GM12878 (cell line): ENCODE data around the gene CCSER2. TPM values are rescaled to one million over a fixed set of nuclear protein-coding genes. Genes with fewer than 3 reads are reported as not detected.

Source experiments
- ATAC-seq: fragments of 200-7000 bp; cut with Tn5 transposase; 3 replicates; pipeline ENCODE4 v1.9.1; 2020; ENCODE audit warnings: mild to moderate bottlenecking, moderate library complexity
- BruUV-seq: library from RNA; stranded (reverse); fragments of 400-500 nt; replicated peaks from 2 replicates; lab custom pipeline; 2021; lab: Mats Ljungman, UMichigan
- CTCF ChIA-PET: fragments of 300-600 bp; sonication (Branson Sonifier 250); formaldehyde crosslinking; extraction: SDS; loops from one replicate; lab custom pipeline; 2021; ENCODE audit warnings: inconsistent platforms; lab: Yijun Ruan, JAX
- POLR2A ChIA-PET: fragments of 350-600 bp; formaldehyde crosslinking; extraction: SDS; loops from one replicate; lab custom pipeline; 2021; ENCODE audit warnings: inconsistent platforms; lab: Charles Lee
- RAD21 ChIA-PET: fragments of 300-600 bp; sonication (Branson Sonifier 250); formaldehyde crosslinking; loops from one replicate; lab custom pipeline; 2023; ENCODE audit warnings: antibody characterized with exemption; ENCODE audit not compliant: unreplicated experiment; lab: Charles Lee
- SMC1A ChIA-PET: fragments of 300-600 bp; sonication (Branson Sonifier 250); formaldehyde crosslinking; loops from one replicate; lab custom pipeline; 2023; ENCODE audit not compliant: unreplicated experiment, uncharacterized antibody; lab: Charles Lee
- DNase-seq: peaks from one replicate; pipeline ENCODE4 v3.0.0-alpha.2; 2011; ENCODE audit warnings: low read depth, low spot score
- FAIRE-seq: peaks from 3 replicates; lab custom pipeline; 2011; peaks lifted over from hg19 to GRCh38; lab: Jason Lieb, UNC
- H2AFZ ChIP-seq: 2 replicates; pipeline ENCODE4 v1.6.0; 2011; ENCODE audit warnings: low read depth, low read length, control low read depth; ENCODE audit not compliant: control insufficient read depth
- H3K27ac ChIP-seq: 2 replicates; pipeline ENCODE4 v1.5.1; 2011; ENCODE audit warnings: control low read depth; ENCODE audit not compliant: control insufficient read depth, insufficient read depth
- H3K27me3 ChIP-seq, 2 experiments: replicated peaks in 1 of 2; 2 replicates each; pipeline versions ENCODE4 v1.6.0 to v1.6.1; 2011; ENCODE audit warnings: low read length in 1 of 2; ENCODE audit not compliant: control insufficient read depth in 2 of 2, insufficient read depth in 2 of 2
- H3K36me3 ChIP-seq, 2 experiments: 2 replicates each; pipeline ENCODE4 v1.5.1; 2011; ENCODE audit warnings: low read length in 1 of 2; ENCODE audit not compliant: control insufficient read depth in 2 of 2, insufficient read depth in 2 of 2
- H3K4me1 ChIP-seq: 2 replicates; pipeline ENCODE4 v1.6.1; 2011; ENCODE audit warnings: mild to moderate bottlenecking, low read length, moderate library complexity, mixed read lengths; ENCODE audit not compliant: control insufficient read depth, insufficient read depth
- H3K4me2 ChIP-seq: 2 replicates; pipeline ENCODE4 v1.6.0; 2011; ENCODE audit warnings: control low read depth; ENCODE audit not compliant: control insufficient read depth, insufficient read depth
- H3K4me3 ChIP-seq: fragments of 200-600 bp; sonication (generic); 2 replicates; pipeline ENCODE4 v1.5.1; 2016
- H3K79me2 ChIP-seq: 2 replicates; pipeline ENCODE4 v1.6.0; 2011; ENCODE audit warnings: low read length; ENCODE audit not compliant: control insufficient read depth, insufficient read depth
- H3K9ac ChIP-seq: 2 replicates; pipeline ENCODE4 v1.8.0; 2011; ENCODE audit warnings: low read length, control low read depth, mixed read lengths; ENCODE audit not compliant: control insufficient read depth, insufficient read depth
- H3K9me3 ChIP-seq: replicated peaks from 3 replicates; pipeline ENCODE4 v1.5.1; 2011; ENCODE audit warnings: mild to moderate bottlenecking, low read length; ENCODE audit not compliant: control insufficient read depth, insufficient read depth
- H4K20me1 ChIP-seq: 2 replicates; pipeline ENCODE4 v1.6.0; 2011; ENCODE audit not compliant: control insufficient read depth, insufficient read depth
- BHLHE40 ChIP-seq, 2 experiments: fragments of 450-650 bp in 1 of 2; IDR thresholded peaks; 2 replicates each; pipeline ENCODE4 v1.6.1; 2011 to 2017; ENCODE audit warnings: low read depth in 2 of 2, borderline replicate concordance in 1 of 2, improper control_type of control experiment in 1 of 2, low read length in 1 of 2, mild to moderate bottlenecking in 1 of 2
- BMI1 ChIP-seq: fragments of 450-650 bp; IDR thresholded peaks from 2 replicates; pipeline ENCODE4 v1.6.1; 2016; ENCODE audit warnings: mild to moderate bottlenecking, moderate library complexity, borderline replicate concordance
- HCFC1 ChIP-seq: fragments of 150-350 bp; IDR thresholded peaks from 2 replicates; pipeline ENCODE4 v1.6.1; 2014; ENCODE audit warnings: low read length
- HDAC2 ChIP-seq: fragments of 200-600 bp; sonication (generic); IDR thresholded peaks from 2 replicates; pipeline ENCODE4 v1.6.1; 2017
- IKZF2 ChIP-seq, 2 experiments: fragments of 450-650 bp; IDR thresholded peaks; 2 replicates each; pipeline ENCODE4 v1.6.1; 2017; ENCODE audit warnings: mild to moderate bottlenecking in 2 of 2, moderate library complexity in 2 of 2
- MTA3 ChIP-seq: IDR thresholded peaks from 2 replicates; pipeline ENCODE4 v1.6.1; 2012; ENCODE audit warnings: low read length, inconsistent platforms, borderline replicate concordance
- NFYB ChIP-seq: IDR thresholded peaks from 2 replicates; pipeline ENCODE4 v1.6.1; 2011; ENCODE audit warnings: low read depth, mild to moderate bottlenecking, low read length, improper control_type of control experiment, moderate library complexity; ENCODE audit not compliant: insufficient read depth
- NRF1 ChIP-seq: conservative IDR thresholded peaks from 2 replicates; pipeline ENCODE4 v1.6.1; 2011; ENCODE audit warnings: mild to moderate bottlenecking, low read depth, low read length, improper control_type of control experiment
- RELA ChIP-seq: fragments of 450-650 bp; IDR thresholded peaks from 2 replicates; pipeline ENCODE4 v1.8.0; 2014; ENCODE audit warnings: borderline replicate concordance; ENCODE audit not compliant: partially characterized antibody
- SIN3A ChIP-seq: IDR thresholded peaks from 2 replicates; pipeline ENCODE4 v1.6.1; 2012; ENCODE audit warnings: low read depth, low read length, improper control_type of control experiment
- SUZ12 ChIP-seq: fragments of 200-600 bp; sonication (generic); IDR thresholded peaks from one replicate; pipeline ENCODE4 v1.6.1; 2018; ENCODE audit warnings: antibody characterized with exemption, mild to moderate bottlenecking; ENCODE audit not compliant: unreplicated experiment
- TAF1 ChIP-seq: IDR thresholded peaks from 2 replicates; pipeline ENCODE4 v1.6.1; 2011; ENCODE audit warnings: mild to moderate bottlenecking, low read depth, low read length, borderline replicate concordance
- TBL1XR1 ChIP-seq: IDR thresholded peaks from 2 replicates; pipeline ENCODE4 v1.6.1; 2012; ENCODE audit warnings: low read depth, low read length, improper control_type of control experiment
- TCF12 ChIP-seq: IDR thresholded peaks from 2 replicates; pipeline ENCODE4 v1.6.1; 2011; ENCODE audit warnings: low read depth, mild to moderate bottlenecking, low read length
- WGBS: methylation state at CpG from one replicate; pipeline ENCODE4 v1.1.6; 2016; ENCODE audit warnings: low lambda C conversion rate; ENCODE audit not compliant: insufficient replicate concordance, insufficient coverage; ENCODE audit errors: missing lambda C conversion rate; 5-methylcytosine and 5-hydroxymethylcytosine counted together
- in situ Hi-C: fragments of 300-500 bp; cut with MboI; formaldehyde crosslinking; loops from 9 replicates; pipeline ENCODE4 v1.14.3; 2018; ENCODE audit warnings: mixed read lengths
- intact Hi-C: fragments of 100-400 bp; cut with micrococcal nuclease; formaldehyde crosslinking; loops from one replicate; pipeline ENCODE4 v1.14.2; 2022; ENCODE audit not compliant: unreplicated experiment
- polyA plus RNA-seq, 11 experiments: library from polyadenylated mRNA; depleted of rRNA in 4 of 11; unstranded in 6 of 11; stranded (reverse) in 5 of 11; fragments of >200 nt; fragmentation: Nextera tagmentation in 4 of 11; fragmentation: Illumina TruSeq in 1 of 11; extraction: Ambion mirVana in 4 of 11; extraction: Trizol in 1 of 11; gene quantifications; 1 replicate in 1 of 11; 2 replicates in 10 of 11; pipeline versions ENCODE4 v1.2.1 to v1.2.3, GENCODE V29; 2011 to 2016; ENCODE audit warnings: inconsistent platforms in 2 of 11, missing spikeins in 2 of 11, low read depth in 1 of 11
- total RNA-seq, 4 experiments: library from RNA; depleted of rRNA in 3 of 4; stranded (reverse); fragments of >200 nt in 3 of 4; fragmentation: Illumina TruSeq in 1 of 4; extraction: Trizol in 1 of 4; gene quantifications; 2 replicates each; pipeline versions ENCODE4 v1.2.1 to v1.2.3, GENCODE V29; 2013 to 2021
- TF ChIP-seq, protein P1 (sequence below): fragments of 450-650 bp; IDR thresholded peaks from 2 replicates; pipeline ENCODE4 v1.6.1; 2014; ENCODE audit warnings: mild to moderate bottlenecking
- TF ChIP-seq, protein P2 (sequence below), 3 experiments: IDR thresholded peaks in 2 of 3; conservative IDR thresholded peaks in 1 of 3; 2 replicates each; pipeline ENCODE4 v1.5.1; 2011; ENCODE audit warnings: low read depth in 3 of 3, low read length in 3 of 3, mild to moderate bottlenecking in 3 of 3, control low read depth in 2 of 3, moderate library complexity in 2 of 3, inconsistent platforms in 1 of 3, mixed read lengths in 1 of 3; ENCODE audit not compliant: control insufficient read depth in 2 of 3, insufficient read depth in 1 of 3; ENCODE audit errors: extremely low read depth in 1 of 3
- TF ChIP-seq, protein P3 (sequence below): IDR thresholded peaks from 2 replicates; pipeline ENCODE4 v1.6.1; 2012; ENCODE audit warnings: low read depth, low read length, improper control_type of control experiment

The CCSER2 gene
- total and polyA plus RNA-seq, 10 of the 15 experiments (the other 5 are each of a cell fraction or from before 2014, with no cell fraction given) = 4.7 to 18.8 (median 13.2) TPM

DNA sequence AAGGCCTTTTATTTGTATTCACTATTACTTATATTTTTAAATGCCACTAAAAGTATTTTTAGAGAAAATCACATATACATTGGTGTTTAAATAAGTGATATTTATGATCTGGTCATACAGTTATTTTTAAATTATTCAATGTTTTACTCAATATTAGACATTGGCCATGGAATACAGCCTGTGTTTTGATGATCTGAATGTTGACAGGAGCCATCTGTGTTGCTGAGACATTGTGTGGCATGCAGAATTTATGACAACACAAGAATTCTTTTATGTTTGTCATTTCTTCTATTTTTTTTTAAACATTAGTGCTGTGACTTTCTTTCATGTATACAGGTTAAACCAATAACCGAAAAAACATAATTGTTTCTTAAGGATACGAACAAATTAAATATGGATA lies 156.2 kb downstream of the CCSER2 start:
- Histone ChIP-seq H3K27ac (no peak overlapping the region), H3K4me2 (no peak overlapping the region), H3K4me3 (no peak overlapping the region), H3K79me2 (no peaks in the 10 kb centered on the region), H3K36me3 (no peaks in the 10 kb centered on the region; a peak in 1 of 4 replicates), H3K27me3 (no peaks in the 10 kb centered on the region), H4K20me1 (no peaks in the 10 kb centered on the region), H3K9ac (no peak overlapping the region), H3K9me3 (no peaks in the 10 kb centered on the region), H3K4me1 (no peaks in the 10 kb centered on the region), H2AFZ (no peak overlapping the region)
- intact Hi-C loops = no loop called here
- ChIA-PET POLR2A (no interaction called here), RAD21 (no interaction called here), SMC1A (interaction anchor here (0.6 kb wide), 1 partner anchor 78 kb away, joined by 3 read pairs; no protein-coding TSS in a partner anchor), CTCF (no interaction called here)
- TF ChIP-seq, protein P1, sequence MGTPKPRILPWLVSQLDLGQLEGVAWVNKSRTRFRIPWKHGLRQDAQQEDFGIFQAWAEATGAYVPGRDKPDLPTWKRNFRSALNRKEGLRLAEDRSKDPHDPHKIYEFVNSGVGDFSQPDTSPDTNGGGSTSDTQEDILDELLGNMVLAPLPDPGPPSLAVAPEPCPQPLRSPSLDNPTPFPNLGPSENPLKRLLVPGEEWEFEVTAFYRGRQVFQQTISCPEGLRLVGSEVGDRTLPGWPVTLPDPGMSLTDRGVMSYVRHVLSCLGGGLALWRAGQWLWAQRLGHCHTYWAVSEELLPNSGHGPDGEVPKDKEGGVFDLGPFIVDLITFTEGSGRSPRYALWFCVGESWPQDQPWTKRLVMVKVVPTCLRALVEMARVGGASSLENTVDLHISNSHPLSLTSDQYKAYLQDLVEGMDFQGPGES = no peak
- no peak for TF ChIP-seq MTA3
- no peak for TF ChIP-seq TAF1
- TF ChIP-seq NRF1 = no peak
- TF ChIP-seq RELA = no peak
- no peak for TF ChIP-seq BMI1
- no peak for TF ChIP-seq IKZF2 (IDR thresholded peaks at IDR 0.05)
- no peak for TF ChIP-seq SIN3A
- TF ChIP-seq SUZ12 = no peak
- TF ChIP-seq HDAC2 = no peak
- TF ChIP-seq, protein P2, sequence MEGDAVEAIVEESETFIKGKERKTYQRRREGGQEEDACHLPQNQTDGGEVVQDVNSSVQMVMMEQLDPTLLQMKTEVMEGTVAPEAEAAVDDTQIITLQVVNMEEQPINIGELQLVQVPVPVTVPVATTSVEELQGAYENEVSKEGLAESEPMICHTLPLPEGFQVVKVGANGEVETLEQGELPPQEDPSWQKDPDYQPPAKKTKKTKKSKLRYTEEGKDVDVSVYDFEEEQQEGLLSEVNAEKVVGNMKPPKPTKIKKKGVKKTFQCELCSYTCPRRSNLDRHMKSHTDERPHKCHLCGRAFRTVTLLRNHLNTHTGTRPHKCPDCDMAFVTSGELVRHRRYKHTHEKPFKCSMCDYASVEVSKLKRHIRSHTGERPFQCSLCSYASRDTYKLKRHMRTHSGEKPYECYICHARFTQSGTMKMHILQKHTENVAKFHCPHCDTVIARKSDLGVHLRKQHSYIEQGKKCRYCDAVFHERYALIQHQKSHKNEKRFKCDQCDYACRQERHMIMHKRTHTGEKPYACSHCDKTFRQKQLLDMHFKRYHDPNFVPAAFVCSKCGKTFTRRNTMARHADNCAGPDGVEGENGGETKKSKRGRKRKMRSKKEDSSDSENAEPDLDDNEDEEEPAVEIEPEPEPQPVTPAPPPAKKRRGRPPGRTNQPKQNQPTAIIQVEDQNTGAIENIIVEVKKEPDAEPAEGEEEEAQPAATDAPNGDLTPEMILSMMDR (IDR thresholded peaks at IDR 0.05 in 2 of 3, conservative IDR thresholded peaks at IDR 0.05 in 1 of 3; ENCODE audit: control insufficient read depth in 2 of 3, extremely low read depth in 1 of 3, insufficient read depth in 1 of 3, low read depth in 3 of 3, low read length in 3 of 3) = no peak
- no peak for TF ChIP-seq BHLHE40 (IDR thresholded peaks at IDR 0.05; ENCODE audit: borderline replicate concordance in 1 of 2, low read depth in 2 of 2, low read length in 1 of 2)
- no peak for TF ChIP-seq TCF12
- TF ChIP-seq TBL1XR1 = no peak
- TF ChIP-seq NFYB = no peak
- no peak for TF ChIP-seq HCFC1
- TF ChIP-seq, protein P3, sequence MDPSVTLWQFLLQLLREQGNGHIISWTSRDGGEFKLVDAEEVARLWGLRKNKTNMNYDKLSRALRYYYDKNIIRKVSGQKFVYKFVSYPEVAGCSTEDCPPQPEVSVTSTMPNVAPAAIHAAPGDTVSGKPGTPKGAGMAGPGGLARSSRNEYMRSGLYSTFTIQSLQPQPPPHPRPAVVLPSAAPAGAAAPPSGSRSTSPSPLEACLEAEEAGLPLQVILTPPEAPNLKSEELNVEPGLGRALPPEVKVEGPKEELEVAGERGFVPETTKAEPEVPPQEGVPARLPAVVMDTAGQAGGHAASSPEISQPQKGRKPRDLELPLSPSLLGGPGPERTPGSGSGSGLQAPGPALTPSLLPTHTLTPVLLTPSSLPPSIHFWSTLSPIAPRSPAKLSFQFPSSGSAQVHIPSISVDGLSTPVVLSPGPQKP = no peak
- in situ Hi-C loops = no loop called here
- BruUV-seq = no TSS peak
- ATAC-seq = no peak
- no peak for FAIRE-seq
- 93% methylated on average over 2 of the region's 2 CpGs for WGBS
- DNase-seq = no peak
